Parathyroid adenoma (tissue), 2 donors: ENCODE measurements around the gene MSI2.
A peak's percentile ranks its signal among the peaks of the same experiment; 100 is the strongest.

Experiments used
- H2AFZ ChIP-seq: fragments of 300-600 bp; sonication (generic); one replicate; pipeline ENCODE4 v1.7.0; 2017; ENCODE audit warnings: antibody characterized with exemption, mild to moderate bottlenecking
- H3K27ac ChIP-seq: fragments of 300-600 bp; sonication (generic); one replicate; pipeline ENCODE4 v1.7.0; 2017
- H3K27me3 ChIP-seq: fragments of 300-600 bp; sonication (generic); one replicate; pipeline ENCODE4 v1.7.0; 2017; ENCODE audit warnings: low read length; ENCODE audit not compliant: control insufficient read depth, insufficient read depth
- H3K36me3 ChIP-seq: fragments of 300-600 bp; sonication (generic); one replicate; pipeline ENCODE4 v1.7.0; 2017; ENCODE audit warnings: low read length; ENCODE audit not compliant: control insufficient read depth, insufficient read depth
- H3K4me1 ChIP-seq: fragments of 300-600 bp; sonication (generic); one replicate; pipeline ENCODE4 v1.7.0; 2017; ENCODE audit warnings: control low read depth
- H3K4me2 ChIP-seq: fragments of 300-600 bp; sonication (generic); one replicate; pipeline ENCODE4 v1.7.0; 2017; ENCODE audit warnings: low read length
- H3K4me3 ChIP-seq: fragments of 300-600 bp; sonication (generic); one replicate; pipeline ENCODE4 v1.7.0; 2017; ENCODE audit warnings: low read depth, low read length
- H3K79me2 ChIP-seq: fragments of 300-600 bp; sonication (generic); one replicate; pipeline ENCODE4 v1.7.0; 2017; ENCODE audit warnings: control low read depth
- H3K9ac ChIP-seq: fragments of 300-600 bp; sonication (generic); one replicate; pipeline ENCODE4 v1.7.0; 2017; ENCODE audit warnings: mild to moderate bottlenecking
- H3K9me3 ChIP-seq: fragments of 300-600 bp; sonication (generic); one replicate; pipeline ENCODE4 v1.7.0; 2017; ENCODE audit warnings: low read length; ENCODE audit not compliant: control insufficient read depth
- TF ChIP-seq, protein P1 (sequence below): fragments of 300-600 bp; sonication (generic); IDR thresholded peaks from one replicate; pipeline ENCODE4 v1.7.0; 2017; ENCODE audit warnings: antibody characterized with exemption, mild to moderate bottlenecking
- donor health status: primary hyperparathyroidism.

MSI2 gene

DNA sequence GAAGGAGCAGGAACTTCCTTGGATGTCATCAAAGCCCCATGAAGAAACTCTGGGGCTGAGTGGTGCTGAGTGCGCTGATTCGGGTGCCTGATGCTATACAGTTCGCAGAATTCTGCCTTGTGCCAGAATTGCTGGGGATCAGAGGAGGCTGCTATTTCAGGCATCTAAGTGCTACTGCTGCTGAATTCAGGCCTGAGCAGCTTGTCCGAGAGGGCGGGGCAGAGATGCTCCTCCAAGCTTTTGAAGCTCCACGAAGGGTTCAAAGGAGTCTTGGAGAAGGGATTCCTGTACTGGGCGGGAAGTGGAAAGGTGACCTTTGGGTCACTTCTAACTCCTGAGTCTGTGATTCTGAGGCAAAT lies 260.9 kb downstream of the MSI2 start:
- H3K4me1 ChIP-seq, result peaks cover 41% of the 10 kb centered on the region
- H3K79me2 ChIP-seq, result peaks cover 33% of the 10 kb centered on the region
- TF ChIP-seq, protein P1, sequence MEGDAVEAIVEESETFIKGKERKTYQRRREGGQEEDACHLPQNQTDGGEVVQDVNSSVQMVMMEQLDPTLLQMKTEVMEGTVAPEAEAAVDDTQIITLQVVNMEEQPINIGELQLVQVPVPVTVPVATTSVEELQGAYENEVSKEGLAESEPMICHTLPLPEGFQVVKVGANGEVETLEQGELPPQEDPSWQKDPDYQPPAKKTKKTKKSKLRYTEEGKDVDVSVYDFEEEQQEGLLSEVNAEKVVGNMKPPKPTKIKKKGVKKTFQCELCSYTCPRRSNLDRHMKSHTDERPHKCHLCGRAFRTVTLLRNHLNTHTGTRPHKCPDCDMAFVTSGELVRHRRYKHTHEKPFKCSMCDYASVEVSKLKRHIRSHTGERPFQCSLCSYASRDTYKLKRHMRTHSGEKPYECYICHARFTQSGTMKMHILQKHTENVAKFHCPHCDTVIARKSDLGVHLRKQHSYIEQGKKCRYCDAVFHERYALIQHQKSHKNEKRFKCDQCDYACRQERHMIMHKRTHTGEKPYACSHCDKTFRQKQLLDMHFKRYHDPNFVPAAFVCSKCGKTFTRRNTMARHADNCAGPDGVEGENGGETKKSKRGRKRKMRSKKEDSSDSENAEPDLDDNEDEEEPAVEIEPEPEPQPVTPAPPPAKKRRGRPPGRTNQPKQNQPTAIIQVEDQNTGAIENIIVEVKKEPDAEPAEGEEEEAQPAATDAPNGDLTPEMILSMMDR, result no peak
- no peak overlapping the region for H3K4me2 ChIP-seq
- H3K27me3 ChIP-seq, result no peaks in the 10 kb centered on the region
- no peak overlapping the region for H3K9ac ChIP-seq
- H3K4me3 ChIP-seq, result no peak overlapping the region
- no peak overlapping the region for H2AFZ ChIP-seq
- H3K27ac ChIP-seq, result peak overlapping the region; percentile 84
- no peaks in the 10 kb centered on the region for H3K9me3 ChIP-seq
- no peaks in the 10 kb centered on the region for H3K36me3 ChIP-seq

DNA sequence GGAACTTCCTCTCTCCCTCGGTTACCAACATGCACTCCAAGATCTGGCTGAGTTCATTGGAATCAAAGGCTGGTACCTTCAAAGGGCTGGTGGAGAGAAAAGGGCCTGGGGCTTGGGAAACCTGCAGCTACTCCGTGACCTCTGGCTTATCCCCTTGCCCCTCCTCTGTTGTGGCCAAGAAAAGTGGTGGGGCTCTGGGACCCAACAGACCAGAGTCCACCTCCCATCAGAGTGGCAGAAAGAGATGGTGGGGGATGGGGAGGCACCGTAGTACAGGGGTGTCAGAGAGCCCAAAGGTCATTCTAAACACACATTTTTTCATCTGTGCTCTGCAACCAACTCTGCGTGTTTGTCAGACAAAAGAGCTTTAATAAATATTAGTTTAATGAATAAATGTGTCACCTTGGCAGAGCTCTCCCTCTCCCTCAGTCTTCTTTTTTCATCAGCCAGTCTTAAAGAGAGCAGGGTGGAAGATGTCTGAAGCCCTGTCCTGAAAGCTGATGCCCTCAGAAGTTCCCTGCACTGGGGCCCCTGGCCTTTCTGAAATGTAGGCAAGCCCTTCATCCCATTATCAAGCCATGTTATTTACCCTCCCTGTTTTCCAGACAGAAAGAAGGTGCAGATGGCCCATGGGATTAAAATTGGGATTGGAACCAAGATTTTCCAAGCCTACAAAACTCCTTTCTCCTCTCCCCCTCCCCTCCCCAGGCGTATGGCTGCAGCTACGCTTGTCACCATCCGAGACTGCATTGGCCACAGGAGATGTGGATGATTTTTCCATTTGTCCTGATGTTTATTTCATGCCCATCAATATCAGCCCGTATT lies 261.5 kb downstream of the MSI2 start:
- H3K4me2 ChIP-seq, result no peak overlapping the region
- TF ChIP-seq, protein P1, result no peak
- peaks cover 34% of the 10 kb centered on the region for H3K79me2 ChIP-seq
- no peak overlapping the region for H3K9ac ChIP-seq
- no peaks in the 10 kb centered on the region for H3K27me3 ChIP-seq
- H3K4me3 ChIP-seq, result no peak overlapping the region
- H3K4me1 ChIP-seq, result peaks cover 45% of the 10 kb centered on the region
- no peaks in the 10 kb centered on the region for H3K36me3 ChIP-seq
- H2AFZ ChIP-seq, result no peak overlapping the region
- H3K9me3 ChIP-seq, result no peaks in the 10 kb centered on the region
- peak overlapping the region; percentile 84 for H3K27ac ChIP-seq

DNA sequence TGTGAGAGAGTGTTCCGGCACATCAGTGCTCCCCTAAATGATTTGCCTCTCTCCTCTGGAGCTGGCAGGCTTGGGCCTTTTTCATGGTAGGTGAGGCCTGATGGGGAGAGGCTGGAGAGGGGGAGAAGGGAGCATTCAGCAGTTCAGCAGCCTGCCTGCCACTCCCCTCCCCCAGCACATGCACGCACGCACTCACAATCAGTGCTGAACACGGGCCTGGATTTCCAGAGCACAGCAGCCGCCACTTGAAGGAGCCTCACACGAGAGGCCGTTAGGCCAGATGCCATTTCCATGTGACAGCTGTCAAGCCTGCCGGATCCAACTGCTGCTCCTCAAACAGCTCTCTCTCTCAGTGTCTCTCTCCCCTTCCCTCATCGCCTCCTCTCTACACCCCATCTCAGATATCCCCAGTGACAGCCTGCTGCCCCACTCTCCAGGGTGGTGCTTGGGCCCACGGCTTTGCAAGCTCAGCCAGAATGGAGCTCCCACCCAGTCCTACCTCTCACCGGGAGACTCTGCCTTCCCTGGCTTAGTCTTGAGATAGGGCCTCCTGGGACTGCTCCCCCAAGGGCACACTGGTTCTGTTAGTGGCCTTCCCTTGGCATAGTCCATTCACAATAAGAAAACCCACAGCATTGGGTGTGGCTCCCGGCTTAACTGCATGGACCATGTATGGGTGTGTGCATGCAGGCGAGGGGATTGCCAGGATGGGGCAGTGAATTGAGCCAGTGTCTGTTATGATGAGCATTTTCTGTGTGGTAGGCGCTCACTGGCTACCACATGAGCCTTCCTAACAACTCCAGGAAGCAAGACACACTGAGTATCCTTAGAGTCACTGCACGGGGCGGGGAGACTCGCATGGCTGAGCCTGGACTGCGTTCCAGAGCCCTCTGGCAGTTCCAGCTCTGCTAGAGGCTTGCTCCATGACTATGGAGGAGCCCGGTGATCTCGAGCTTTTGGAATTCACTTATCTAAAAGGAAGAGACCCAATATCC lies 262.6 kb downstream of the MSI2 start:
- no peak overlapping the region for H3K4me3 ChIP-seq
- H3K27me3 ChIP-seq, result no peaks in the 10 kb centered on the region
- peak overlapping the region; percentile 16 for H2AFZ ChIP-seq
- peaks cover 29% of the 10 kb centered on the region for H3K79me2 ChIP-seq
- H3K9ac ChIP-seq, result no peak overlapping the region
- H3K4me2 ChIP-seq, result peak overlapping the region; percentile 46
- H3K4me1 ChIP-seq, result peaks cover 47% of the 10 kb centered on the region
- peak overlapping the region; percentile 84 for H3K27ac ChIP-seq
- no peaks in the 10 kb centered on the region for H3K36me3 ChIP-seq
- TF ChIP-seq, protein P1, result no peak
- no peaks in the 10 kb centered on the region for H3K9me3 ChIP-seq

DNA sequence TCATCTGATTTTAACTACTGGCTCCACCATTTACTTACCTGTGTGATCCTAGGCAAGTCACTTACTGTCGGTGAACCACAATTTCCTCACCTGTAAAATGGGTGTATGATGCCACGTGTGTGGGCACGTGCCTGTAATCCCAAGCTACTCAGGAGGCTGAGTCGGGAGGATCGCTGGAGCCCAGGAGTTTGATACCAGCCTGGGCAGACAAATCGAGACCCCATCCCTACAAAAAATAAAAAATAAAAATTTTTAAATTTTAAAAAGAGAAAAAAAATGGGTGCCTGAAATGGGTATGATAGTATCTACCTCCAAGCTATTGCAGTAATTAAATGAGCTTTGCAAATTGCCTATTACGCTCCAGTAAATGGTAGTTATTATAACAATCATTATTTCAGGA lies 263.5 kb downstream of the MSI2 start:
- Histone ChIP-seq H3K9ac (no peak overlapping the region), H3K4me1 (peaks cover 53% of the 10 kb centered on the region), H3K9me3 (no peaks in the 10 kb centered on the region), H3K27ac (peak overlapping the region; percentile 84), H2AFZ (no peak overlapping the region), H3K27me3 (no peaks in the 10 kb centered on the region), H3K36me3 (no peaks in the 10 kb centered on the region), H3K4me3 (no peak overlapping the region), H3K4me2 (peak overlapping the region; percentile 46), H3K79me2 (peaks cover 29% of the 10 kb centered on the region)
- TF ChIP-seq, protein P1, result no peak
